Spleen (tissue), 11 donors: ENCODE data around the gene TNFSF11. TPM values are rescaled to one million over a fixed set of nuclear protein-coding genes. Genes with fewer than 3 reads are reported as not detected.

ENCODE experiments used
- DNase-seq: peaks from one replicate; pipeline ENCODE4 v3.0.0-alpha.2; 2020
- H3K27ac ChIP-seq, 8 donors: fragments of 200-600 bp; sonication (generic) in 7 of 8; 1 replicate in 4 of 8; 2 replicates in 4 of 8; pipeline versions ENCODE4 v1.5.0 to v1.8.0; 2016 to 2021; ENCODE audit warnings: inconsistent platforms in 4 of 8, mild to moderate bottlenecking in 4 of 8, moderate library complexity in 1 of 8
- H3K27me3 ChIP-seq, 7 donors: fragments of 200-600 bp; sonication (generic) in 6 of 7; replicated peaks in 1 of 7; 1 replicate in 4 of 7; 2 replicates in 3 of 7; pipeline versions ENCODE4 v1.5.0 to v1.8.0; 2016 to 2021; ENCODE audit warnings: inconsistent platforms in 3 of 7, mild to moderate bottlenecking in 1 of 7
- H3K36me3 ChIP-seq, 6 donors: fragments of 200-600 bp; sonication (generic) in 5 of 6; 1 replicate in 4 of 6; 2 replicates in 2 of 6; pipeline versions ENCODE4 v1.5.0 to v1.8.0; 2016 to 2021; ENCODE audit warnings: inconsistent platforms in 2 of 6
- H3K4me1 ChIP-seq, 6 donors: fragments of 200-600 bp; sonication (generic) in 5 of 6; 1 replicate in 3 of 6; 2 replicates in 3 of 6; pipeline versions ENCODE4 v1.5.0 to v1.8.0; 2016 to 2021; ENCODE audit warnings: inconsistent platforms in 3 of 6
- H3K4me3 ChIP-seq, 8 donors: fragments of 200-600 bp; sonication (generic) in 7 of 8; 1 replicate in 4 of 8; 2 replicates in 4 of 8; pipeline versions ENCODE4 v1.5.0 to v1.8.0; 2016 to 2021; ENCODE audit warnings: inconsistent platforms in 4 of 8, mild to moderate bottlenecking in 4 of 8, moderate library complexity in 2 of 8
- H3K9me3 ChIP-seq, 8 donors: fragments of 200-600 bp; sonication (generic) in 7 of 8; 1 replicate in 4 of 8; 2 replicates in 4 of 8; pipeline versions ENCODE4 v1.5.0 to v1.8.0; 2016 to 2021; ENCODE audit warnings: inconsistent platforms in 4 of 8
- CTCF ChIP-seq, 11 experiments: fragments of 200-600 bp in 7 of 11; fragments of 450-650 bp in 4 of 11; sonication (generic) in 4 of 11; IDR thresholded peaks in 8 of 11; conservative IDR thresholded peaks in 3 of 11; 1 replicate in 7 of 11; 2 replicates in 4 of 11; pipeline versions ENCODE4 v1.4.0 to v1.8.0; 2016 to 2021; ENCODE audit warnings: antibody characterized with exemption in 11 of 11, inconsistent platforms in 4 of 11, mild to moderate bottlenecking in 1 of 11
- POLR2A ChIP-seq, 3 donors: fragments of 450-650 bp; IDR thresholded peaks; one replicate each; pipeline ENCODE4 v1.5.1; 2017; ENCODE audit warnings: antibody characterized with exemption in 3 of 3, mild to moderate bottlenecking in 1 of 3
- POLR2AphosphoS5 ChIP-seq, 3 donors: sonication (generic); formaldehyde crosslinking; IDR thresholded peaks; one replicate each; pipeline ENCODE4 v1.5.1; 2017; ENCODE audit warnings: antibody characterized with exemption in 3 of 3
- WGBS, 5 donors: extraction: QIAGEN DNeasy Blood & Tissue Kit in 3 of 5; methylation state at CpG; one replicate each; pipeline versions ENCODE4 v1.1.5 to v1.1.7; 2013 to 2018; 5-methylcytosine and 5-hydroxymethylcytosine counted together
- intact Hi-C: fragments of 100-400 bp; cut with DNase I; formaldehyde crosslinking; loops from one replicate; pipeline ENCODE4 v1.15.0; 2023; ENCODE audit warnings: low total_unique reads
- polyA plus RNA-seq, 3 donors: library from polyadenylated mRNA; stranded (reverse); fragments of 200-250 nt; gene quantifications; one replicate each; pipeline ENCODE4 v1.2.1, GENCODE V29; 2013
- total RNA-seq, 7 donors: library from RNA; depleted of rRNA in 3 of 7; stranded (reverse); fragments of >200 nt in 3 of 7; fragmentation: NEBNext Ultra II Directional in 4 of 7; extraction: Animal tissue kit (Norgen Biotek cat#: 25700) in 4 of 7; gene quantifications; one replicate each; pipeline versions ENCODE4 v1.1.0 to v1.2.1, GENCODE V29; 2016 to 2021
- donor health status: healthy with polysubstance abuse.
- donor health status: DM: no; HTN: no; CAD: no; lungs with moderate emphysema.
- donor health status: DM: no; HTN: no; CAD: no.
- donor health status: Bipolar disorder and iron deficiency.
- donor health status: healthy.
- donor health status: DM: no; HTN: no; CAD: no.
- donor health status: DM: yes; HTN: yes; CAD: no.

The TNFSF11 gene
- total and polyA plus RNA-seq, 10 donors, result 0.32 to 1.4 (median 0.61) TPM; not detected in 1

- 86 to 96% (median 92%) methylated on average over 1 of the region's 1 CpG for WGBS, 5 donors
- intact Hi-C loops, result no loop called here
- Histone ChIP-seq H3K27me3 (peaks cover 0 to 22% (median 0%) of the 10 kb centered on the region in 7 donors), H3K4me1 (no peaks in the 10 kb centered on the region), H3K36me3 (no peaks in the 10 kb centered on the region), H3K9me3 (no peaks in the 10 kb centered on the region), H3K27ac (no peak overlapping the region), H3K4me3 (no peak overlapping the region)
- DNase-seq, result no peak
- no peak for TF ChIP-seq POLR2AphosphoS5 (IDR thresholded peaks at IDR 0.05)
- TF ChIP-seq CTCF (IDR thresholded peaks at IDR 0.05 in 8 of 11, conservative IDR thresholded peaks at IDR 0.05 in 3 of 11), result no peak
- TF ChIP-seq POLR2A (IDR thresholded peaks at IDR 0.05), result no peak
Measured at GRCh38 chr13:42652642-42653415, 78.9 kb downstream of the TNFSF11 start.

- Histone ChIP-seq H3K36me3 (no peaks in the 10 kb centered on the region), H3K4me1 (no peaks in the 10 kb centered on the region), H3K27me3 (peaks cover 0 to 22% (median 0%) of the 10 kb centered on the region in 7 donors), H3K27ac (no peak overlapping the region), H3K9me3 (no peaks in the 10 kb centered on the region), H3K4me3 (no peak overlapping the region)
- 51 to 69% (median 57%) methylated on average over 3 of the region's 3 CpGs for WGBS, 5 donors
- no peak for DNase-seq
- TF ChIP-seq POLR2A (IDR thresholded peaks at IDR 0.05) (no peak), CTCF (IDR thresholded peaks at IDR 0.05 in 8 of 11, conservative IDR thresholded peaks at IDR 0.05 in 3 of 11) (no peak), POLR2AphosphoS5 (IDR thresholded peaks at IDR 0.05) (no peak)
- intact Hi-C loops, result no loop called here
Measured at GRCh38 chr13:42653679-42654078, 79.7 kb downstream of the TNFSF11 start.

GRCh38 chr13:42654212-42654611, 80.3 kb downstream of the TNFSF11 start:
- Histone ChIP-seq H3K4me1 (no peaks in the 10 kb centered on the region), H3K27ac (no peak overlapping the region), H3K9me3 (no peaks in the 10 kb centered on the region), H3K27me3 (peaks cover 0 to 22% (median 0%) of the 10 kb centered on the region in 7 donors), H3K36me3 (no peaks in the 10 kb centered on the region), H3K4me3 (no peak overlapping the region)
- TF ChIP-seq POLR2A (IDR thresholded peaks at IDR 0.05) (no peak), CTCF (IDR thresholded peaks at IDR 0.05 in 8 of 11, conservative IDR thresholded peaks at IDR 0.05 in 3 of 11) (no peak), POLR2AphosphoS5 (IDR thresholded peaks at IDR 0.05) (no peak)
- intact Hi-C loops, result no loop called here
- no peak for DNase-seq

- no peaks in the 10 kb centered on the region for H3K4me1 ChIP-seq
- intact Hi-C loops, result no loop called here
- H3K27me3 ChIP-seq, result peaks cover 0 to 22% (median 0%) of the 10 kb centered on the region in 7 donors
- WGBS, 5 donors, result 29 to 69% (median 53%) methylated on average over 1 of the region's 1 CpG
- no peaks in the 10 kb centered on the region for H3K9me3 ChIP-seq
- no peak for DNase-seq
- no peaks in the 10 kb centered on the region for H3K36me3 ChIP-seq
- H3K4me3 ChIP-seq, result no peak overlapping the region
- TF ChIP-seq POLR2A (IDR thresholded peaks at IDR 0.05) (no peak), CTCF (IDR thresholded peaks at IDR 0.05 in 8 of 11, conservative IDR thresholded peaks at IDR 0.05 in 3 of 11) (no peak), POLR2AphosphoS5 (IDR thresholded peaks at IDR 0.05) (no peak)
- no peak overlapping the region for H3K27ac ChIP-seq
Measured at GRCh38 chr13:42654722-42655121, 80.8 kb downstream of the TNFSF11 start.
